Activated naive CD4-positive, alpha-beta T cell treated with anti-CD3 and anti-CD28 coated beads, Interleukin-2, amount 10 ng/mL, durations not matched to agents 7 days and 5 days (primary cell): Measurements from ENCODE around the gene ZNF514.
"Not testable (repeated sequence)": the region's sequence is repeated elsewhere in the genome, so short reads cannot be mapped to it uniquely, and the experiment has no call there.

Experiments used
- CTCF ChIA-PET: fragments of 350-600 bp; sonication (Branson Sonifier 250); formaldehyde crosslinking; loops from one replicate; lab custom pipeline; 2021; ENCODE audit warnings: antibody characterized with exemption; lab: Charles Lee
- DNase-seq: peaks from one replicate; pipeline ENCODE4 v3.0.0-alpha.2; 2020
- H3K27ac Mint-ChIP-seq: one replicate; pipeline ENCODE4 v1.8.0; 2021; ENCODE audit warnings: mild to moderate bottlenecking, moderate library complexity, mixed read lengths
- H3K27me3 Mint-ChIP-seq: one replicate; pipeline ENCODE4 v1.8.0; 2021; ENCODE audit warnings: mild to moderate bottlenecking, mixed read lengths
- H3K36me3 Mint-ChIP-seq: one replicate; pipeline ENCODE4 v1.8.0; 2021; ENCODE audit warnings: mixed read lengths
- H3K4me1 Mint-ChIP-seq: one replicate; pipeline ENCODE4 v1.8.0; 2021; ENCODE audit warnings: mixed read lengths
- H3K4me3 Mint-ChIP-seq: one replicate; pipeline ENCODE4 v1.8.0; 2021; ENCODE audit warnings: mild to moderate bottlenecking, moderate library complexity, mixed read lengths
- H3K9me3 Mint-ChIP-seq: one replicate; pipeline ENCODE4 v1.8.0; 2021; ENCODE audit warnings: mixed read lengths

ZNF514 gene

DNA sequence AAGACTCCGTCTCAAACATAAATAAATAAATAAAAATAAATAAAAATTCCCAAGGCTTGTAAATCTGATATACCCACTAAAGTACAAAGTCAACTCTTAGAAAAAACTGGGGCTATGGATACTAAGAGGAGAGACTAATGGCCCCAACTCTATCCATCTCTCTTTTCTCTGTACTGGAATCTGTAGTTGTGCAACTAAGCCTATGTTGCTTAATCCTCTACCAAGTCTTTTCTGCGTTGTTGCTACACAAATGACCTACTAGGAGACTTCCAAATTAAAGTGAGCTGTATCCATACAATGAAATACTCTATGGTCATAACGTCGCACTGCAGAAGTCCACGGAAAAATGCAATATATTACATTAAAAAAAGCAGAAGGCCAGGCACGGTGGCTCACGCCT, 46.2 kb downstream of the ZNF514 start:
- CTCF ChIA-PET = interaction anchor here (0.7 to 12.1 kb wide), 5 partner anchors 7 to 128 kb away, joined by 3 to 190 read pairs (median 32); partner anchors contain the start of gene MAL
- Mint-ChIP-seq H3K27me3 (no peaks in the 10 kb centered on the region), H3K36me3 (peaks cover 39% of the 10 kb centered on the region), H3K4me1 (peaks cover 24% of the 10 kb centered on the region), H3K9me3 (no peaks in the 10 kb centered on the region), H3K27ac (no peak overlapping the region), H3K4me3 (no peak overlapping the region)
- DNase-seq = no peak

DNA sequence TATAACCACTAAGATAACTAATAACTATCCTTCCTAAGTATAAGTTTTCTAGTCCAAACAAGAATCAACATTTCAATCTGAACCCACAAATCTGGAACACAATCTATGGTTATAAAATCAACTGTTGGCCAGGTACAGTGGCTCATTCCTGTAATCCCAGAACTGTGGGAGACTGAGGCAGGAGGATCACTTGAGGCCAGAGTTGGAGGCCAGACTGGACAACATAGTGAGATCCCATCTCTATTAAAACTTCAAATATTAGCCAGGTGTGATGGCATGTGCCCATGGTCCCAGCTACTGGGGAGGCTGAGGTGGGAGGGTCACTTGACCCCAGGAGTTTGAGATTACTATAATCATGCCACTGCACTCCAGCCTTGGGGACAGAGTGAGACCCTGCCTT, 49.3 kb downstream of the ZNF514 start:
- peaks cover 10% of the 10 kb centered on the region for H3K4me1 Mint-ChIP-seq
- CTCF ChIA-PET = interaction anchor here (1.8 kb wide), 1 partner anchor 88 kb away, joined by 9 read pairs; no protein-coding TSS in a partner anchor
- H3K27me3 Mint-ChIP-seq = no peaks in the 10 kb centered on the region
- H3K36me3 Mint-ChIP-seq = peaks cover 55% of the 10 kb centered on the region
- no peak for DNase-seq
- no peak overlapping the region for H3K4me3 Mint-ChIP-seq
- H3K27ac Mint-ChIP-seq = no peak overlapping the region
- no peaks in the 10 kb centered on the region for H3K9me3 Mint-ChIP-seq

GRCh38 chr2:95109260-95109659, 50.4 kb downstream of the ZNF514 start:
- DNase-seq = no peak
- CTCF ChIA-PET = no interaction called here
- peaks cover 53% of the 10 kb centered on the region for H3K36me3 Mint-ChIP-seq
- H3K9me3 Mint-ChIP-seq = no peaks in the 10 kb centered on the region
- H3K27ac Mint-ChIP-seq = no peak overlapping the region
- no peaks in the 10 kb centered on the region for H3K27me3 Mint-ChIP-seq
- no peak overlapping the region for H3K4me3 Mint-ChIP-seq
- H3K4me1 Mint-ChIP-seq = no peaks in the 10 kb centered on the region

DNA sequence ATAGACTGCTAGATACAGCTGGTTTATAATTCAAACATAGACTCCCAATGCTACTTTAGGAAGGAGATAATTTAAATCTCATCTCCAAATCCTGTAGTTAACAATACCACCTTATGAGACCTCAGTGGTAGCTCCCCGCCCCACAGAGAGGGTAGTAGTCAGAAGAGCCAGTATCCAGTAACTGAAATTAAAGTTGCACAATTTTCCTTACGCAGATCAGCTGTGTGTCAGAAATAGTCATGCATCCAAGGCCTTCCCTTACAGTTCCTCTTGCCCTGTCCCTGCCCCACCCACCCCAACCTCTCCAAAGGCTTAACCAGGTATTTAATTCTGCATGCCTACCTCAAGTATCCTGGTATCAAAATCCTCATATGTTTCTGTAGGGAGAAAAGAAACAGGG, 53.6 kb downstream of the ZNF514 start:
- no peaks in the 10 kb centered on the region for H3K9me3 Mint-ChIP-seq
- peaks cover 62% of the 10 kb centered on the region for H3K36me3 Mint-ChIP-seq
- CTCF ChIA-PET = interaction anchor here (1.2 to 2.4 kb wide), 4 partner anchors 9 to 84 kb away, joined by 4 to 18 read pairs (median 6); no protein-coding TSS in a partner anchor
- H3K4me3 Mint-ChIP-seq = no peak overlapping the region
- H3K27ac Mint-ChIP-seq = no peak overlapping the region
- no peak for DNase-seq
- no peaks in the 10 kb centered on the region for H3K27me3 Mint-ChIP-seq
- H3K4me1 Mint-ChIP-seq = no peaks in the 10 kb centered on the region

DNA sequence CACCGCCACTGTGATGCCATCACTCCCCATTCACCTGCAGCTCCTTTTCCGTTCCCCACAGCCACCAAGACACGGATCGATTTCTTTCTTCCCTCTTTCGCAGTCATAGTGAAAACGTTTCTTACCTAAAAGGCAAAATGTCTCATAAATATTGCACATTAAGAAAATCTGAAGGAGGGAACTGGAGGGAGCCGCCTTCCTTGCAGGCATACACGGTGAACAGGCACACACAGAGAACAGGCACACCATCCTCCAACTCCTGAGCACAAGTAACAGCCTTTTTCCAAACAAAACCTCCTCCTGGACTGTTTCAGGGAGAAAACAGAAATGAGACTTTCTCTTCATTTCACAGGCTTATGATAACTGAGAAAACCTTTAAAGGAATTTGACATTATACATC, 55.0 kb downstream of the ZNF514 start:
- no peaks in the 10 kb centered on the region for H3K27me3 Mint-ChIP-seq
- H3K36me3 Mint-ChIP-seq = peaks cover 61% of the 10 kb centered on the region
- DNase-seq = no peak
- H3K27ac Mint-ChIP-seq = no peak overlapping the region
- H3K4me1 Mint-ChIP-seq = no peaks in the 10 kb centered on the region
- H3K9me3 Mint-ChIP-seq = no peaks in the 10 kb centered on the region
- no peak overlapping the region for H3K4me3 Mint-ChIP-seq
- CTCF ChIA-PET = no interaction called here

- CTCF ChIA-PET = interaction anchor here (0.7 kb wide), 1 partner anchor 77 kb away, joined by 3 read pairs; no protein-coding TSS in a partner anchor
Observed at GRCh38 chr2:95099910-95100309, 59.7 kb downstream of the ZNF514 start.

DNA sequence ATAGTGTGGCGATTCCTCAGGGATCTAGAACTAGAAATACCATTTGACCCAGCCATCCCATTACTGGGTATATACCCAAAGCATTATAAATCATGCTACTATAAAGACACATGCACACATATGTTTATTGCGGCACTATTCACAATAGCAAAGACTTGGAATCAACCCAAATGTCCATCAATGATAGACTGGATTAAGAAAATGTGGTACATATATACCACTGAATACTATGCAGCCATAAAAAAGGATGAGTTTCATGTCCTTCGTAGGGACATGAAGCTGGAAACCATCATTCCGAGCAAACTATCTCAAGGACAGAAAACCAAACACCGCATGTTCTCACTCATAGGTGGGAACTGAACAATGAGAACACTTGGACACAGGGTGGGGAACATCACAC, 61.4 kb downstream of the ZNF514 start:
- H3K27me3 Mint-ChIP-seq, CTCF ChIA-PET, DNase-seq, H3K9me3 Mint-ChIP-seq, H3K4me3 Mint-ChIP-seq: not testable (repeated sequence)
- Mint-ChIP-seq H3K4me1 (peaks cover 13% of the 10 kb centered on the region), H3K36me3 (peaks cover 75% of the 10 kb centered on the region), H3K27ac (peak overlapping the region; percentile 37)

More at GRCh38 chr2:95099910-95100309, 59.7 kb downstream of the ZNF514 start:
- H3K27me3 Mint-ChIP-seq = no peaks in the 10 kb centered on the region
- no peak overlapping the region for H3K4me3 Mint-ChIP-seq
- H3K27ac Mint-ChIP-seq = no peak overlapping the region
- no peak for DNase-seq
- peaks cover 5% of the 10 kb centered on the region for H3K9me3 Mint-ChIP-seq
- H3K4me1 Mint-ChIP-seq = peaks cover 9% of the 10 kb centered on the region
- H3K36me3 Mint-ChIP-seq = peaks cover 70% of the 10 kb centered on the region
